HG03025 (cell line): Measurements from ENCODE around the gene MALAT1.
A peak's percentile ranks its signal among the peaks of the same experiment; 100 is the strongest.
"Not testable (repeated sequence)": the region's sequence is repeated elsewhere in the genome, so short reads cannot be mapped to it uniquely, and the experiment has no call there.

Source experiments
- ATAC-seq: cut with Tn5 transposase; IDR thresholded peaks from one replicate; pipeline ENCODE4 v1.9.1; 2021; ENCODE audit warnings: mild to moderate bottlenecking, moderate library complexity; ENCODE audit not compliant: unreplicated experiment, low FRiP score

MALAT1 gene

DNA sequence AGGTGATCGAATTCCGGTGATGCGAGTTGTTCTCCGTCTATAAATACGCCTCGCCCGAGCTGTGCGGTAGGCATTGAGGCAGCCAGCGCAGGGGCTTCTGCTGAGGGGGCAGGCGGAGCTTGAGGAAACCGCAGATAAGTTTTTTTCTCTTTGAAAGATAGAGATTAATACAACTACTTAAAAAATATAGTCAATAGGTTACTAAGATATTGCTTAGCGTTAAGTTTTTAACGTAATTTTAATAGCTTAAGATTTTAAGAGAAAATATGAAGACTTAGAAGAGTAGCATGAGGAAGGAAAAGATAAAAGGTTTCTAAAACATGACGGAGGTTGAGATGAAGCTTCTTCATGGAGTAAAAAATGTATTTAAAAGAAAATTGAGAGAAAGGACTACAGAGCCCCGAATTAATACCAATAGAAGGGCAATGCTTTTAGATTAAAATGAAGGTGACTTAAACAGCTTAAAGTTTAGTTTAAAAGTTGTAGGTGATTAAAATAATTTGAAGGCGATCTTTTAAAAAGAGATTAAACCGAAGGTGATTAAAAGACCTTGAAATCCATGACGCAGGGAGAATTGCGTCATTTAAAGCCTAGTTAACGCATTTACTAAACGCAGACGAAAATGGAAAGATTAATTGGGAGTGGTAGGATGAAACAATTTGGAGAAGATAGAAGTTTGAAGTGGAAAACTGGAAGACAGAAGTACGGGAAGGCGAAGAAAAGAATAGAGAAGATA, at the start of gene MALAT1:
MALAT1 (plus strand) TSS at position 69 of the 736 bp plus-strand sequence.
- ATAC-seq, result peak; percentile 28

DNA sequence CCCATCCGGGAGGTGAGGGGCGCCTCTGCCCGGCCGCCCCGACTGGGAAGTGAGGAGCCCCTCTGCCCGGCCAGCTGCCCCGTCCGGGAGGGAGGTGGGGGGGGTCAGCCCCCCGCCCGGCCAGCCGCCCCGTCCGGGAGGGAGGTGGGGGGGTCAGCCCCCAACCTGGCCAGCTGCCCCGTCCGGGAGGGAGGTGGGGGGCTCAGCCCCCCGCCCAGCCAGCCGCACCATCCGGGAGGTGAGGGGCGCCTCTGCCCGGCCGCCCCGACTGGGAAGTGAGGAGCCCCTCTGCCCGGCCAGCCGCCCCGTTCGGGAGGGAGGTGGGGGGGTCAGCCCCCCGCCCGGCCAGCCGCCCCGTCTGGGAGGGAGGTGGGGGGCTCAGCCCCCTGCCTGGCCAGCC, 47.5 kb upstream of the MALAT1 start:
- ATAC-seq, result not testable (repeated sequence)

DNA sequence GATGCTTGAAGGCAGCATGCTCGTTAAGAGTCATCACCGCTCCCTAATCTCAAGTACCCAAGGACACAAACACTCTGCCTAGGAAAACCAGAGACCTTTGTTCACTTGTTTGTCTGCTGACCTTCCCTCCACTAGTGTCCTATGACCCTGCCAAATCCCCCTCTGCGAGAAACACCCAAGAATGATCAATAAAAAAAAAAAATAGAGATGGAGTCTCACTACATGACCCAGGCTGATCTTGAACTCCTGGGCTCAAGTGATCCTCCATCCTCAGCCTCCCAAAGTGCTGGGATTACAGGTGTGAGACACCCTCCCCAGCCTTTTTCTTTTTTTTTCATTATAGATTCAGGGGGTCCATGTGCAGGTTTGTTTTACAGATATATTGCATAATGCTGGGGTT, 46.6 kb upstream of the MALAT1 start:
- not testable (repeated sequence) for ATAC-seq

DNA sequence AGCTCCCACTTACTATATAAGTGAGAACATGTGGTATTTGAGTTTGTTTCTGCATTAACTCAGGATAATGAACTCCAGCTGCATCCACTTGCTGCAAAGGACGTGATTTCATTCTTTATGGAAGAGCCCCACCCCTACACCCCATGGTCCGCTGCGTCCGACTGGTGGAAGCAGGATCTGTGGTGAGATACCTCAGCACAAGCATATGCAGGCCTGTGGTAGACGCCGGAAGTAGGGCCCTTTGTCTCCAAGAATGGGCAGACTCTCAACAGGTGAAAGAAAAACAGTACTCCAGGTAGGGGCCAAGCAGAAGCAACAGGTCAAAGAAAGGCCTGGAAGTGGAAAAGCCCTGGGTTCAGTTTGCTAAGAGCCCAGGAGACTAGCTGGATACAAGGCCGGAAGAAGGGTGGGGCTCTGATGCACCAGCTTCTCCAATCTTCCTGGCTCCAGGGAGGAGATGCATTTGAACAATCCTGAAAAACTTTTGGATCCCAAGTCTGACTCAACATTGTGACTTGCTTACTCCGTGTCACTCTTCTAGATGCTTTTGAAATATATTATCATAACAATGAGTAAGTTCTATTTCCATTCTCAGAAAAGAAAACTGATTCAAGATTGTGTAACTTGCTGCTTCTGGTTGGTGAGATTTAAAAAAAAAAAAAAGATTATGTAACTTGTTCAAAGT, 45.9 kb upstream of the MALAT1 start:
- ATAC-seq, result no peak

DNA sequence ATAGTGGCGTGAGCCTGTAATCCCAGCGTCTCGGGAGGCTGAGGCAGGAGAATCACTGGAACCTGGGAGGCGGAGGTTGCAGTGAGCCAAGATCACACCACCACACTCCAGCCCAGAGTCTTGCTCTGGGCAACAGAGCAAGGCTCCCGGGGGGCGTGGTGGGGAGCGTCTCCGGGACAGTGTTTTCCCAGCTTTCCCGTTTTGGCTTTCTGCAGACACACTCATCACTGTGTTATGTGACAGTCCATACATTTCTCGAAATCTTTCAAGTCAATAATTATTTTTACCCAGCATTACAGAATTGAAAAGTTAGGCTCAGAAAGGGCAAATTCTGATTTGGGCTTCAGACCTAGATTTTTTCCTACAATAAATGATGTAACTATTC, 44.5 kb upstream of the MALAT1 start:
- ATAC-seq, result no peak

DNA sequence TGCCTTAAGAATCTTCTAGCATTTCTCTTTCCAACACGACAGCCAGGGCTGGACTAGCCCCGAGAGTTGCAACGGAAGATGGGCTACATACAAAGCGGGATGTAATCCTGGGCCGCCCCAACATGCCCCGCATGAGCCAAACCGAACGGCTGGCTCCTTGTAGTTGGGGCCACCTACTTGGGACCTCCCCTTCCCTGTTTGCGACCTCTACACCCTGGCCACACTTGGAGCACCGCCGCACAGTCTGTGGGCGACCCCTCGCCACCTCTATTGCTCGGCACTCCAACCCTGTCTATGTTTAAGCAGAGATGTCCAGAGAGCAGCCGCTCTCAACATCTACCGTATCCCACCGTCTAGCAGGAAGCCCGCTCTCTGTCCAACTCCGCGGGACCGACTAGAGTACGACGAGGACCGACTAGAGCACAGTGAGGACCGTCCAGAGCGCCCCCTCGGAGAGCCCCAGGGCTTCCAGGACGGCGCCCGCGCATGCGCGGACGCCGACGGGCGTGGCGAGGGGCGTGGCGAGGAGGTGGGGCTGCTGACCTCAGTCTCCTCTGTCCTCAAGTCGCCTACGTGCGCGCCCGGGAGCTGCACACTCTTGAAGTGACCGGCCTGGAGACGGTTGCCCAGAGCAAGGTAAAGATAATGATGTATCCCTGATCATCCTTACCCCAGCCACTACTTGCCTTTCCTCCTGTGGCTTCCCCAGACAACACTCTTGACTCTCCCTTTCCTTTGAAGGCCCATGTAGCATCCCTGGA, 44.0 kb upstream of the MALAT1 start:
- ATAC-seq, result peak; percentile 85

DNA sequence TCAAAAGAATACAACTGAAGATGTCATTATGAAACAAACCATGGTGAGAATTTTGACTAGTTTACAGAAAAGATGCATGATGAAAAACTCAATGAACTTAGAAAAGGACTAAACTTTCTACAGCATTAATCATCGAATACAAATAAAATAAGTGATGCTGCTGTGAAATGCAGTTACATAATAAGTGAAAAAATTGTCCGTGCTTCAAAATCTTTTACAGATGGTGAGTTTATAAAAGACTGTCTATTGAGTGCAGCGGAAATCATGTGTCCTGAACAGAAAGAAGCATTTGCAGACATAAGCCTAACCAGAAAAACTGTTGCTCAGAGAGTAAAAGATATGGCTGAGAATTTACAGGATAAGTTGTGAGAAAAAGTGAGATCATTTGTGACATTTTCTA, 42.4 kb upstream of the MALAT1 start:
- no peak for ATAC-seq

DNA sequence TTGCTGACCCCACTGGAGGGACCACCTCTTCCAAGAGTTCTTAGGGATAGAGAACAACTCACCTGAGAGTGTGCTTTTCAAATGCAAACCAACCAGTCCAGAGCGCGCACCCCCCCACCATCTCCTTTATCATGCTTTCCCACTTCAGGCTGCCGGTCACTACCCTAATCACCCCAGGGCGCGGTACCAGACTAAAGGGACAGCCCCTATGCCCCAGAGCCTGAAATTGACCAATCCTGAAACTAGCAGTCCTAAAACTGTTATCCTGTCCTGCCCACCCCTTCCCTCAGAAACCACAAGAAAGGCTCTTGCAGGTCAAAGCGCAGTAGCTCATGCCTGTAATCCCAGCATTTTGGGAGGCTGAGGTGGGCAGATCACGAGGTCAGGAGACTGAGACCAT, 39.3 kb upstream of the MALAT1 start:
- no peak for ATAC-seq

DNA sequence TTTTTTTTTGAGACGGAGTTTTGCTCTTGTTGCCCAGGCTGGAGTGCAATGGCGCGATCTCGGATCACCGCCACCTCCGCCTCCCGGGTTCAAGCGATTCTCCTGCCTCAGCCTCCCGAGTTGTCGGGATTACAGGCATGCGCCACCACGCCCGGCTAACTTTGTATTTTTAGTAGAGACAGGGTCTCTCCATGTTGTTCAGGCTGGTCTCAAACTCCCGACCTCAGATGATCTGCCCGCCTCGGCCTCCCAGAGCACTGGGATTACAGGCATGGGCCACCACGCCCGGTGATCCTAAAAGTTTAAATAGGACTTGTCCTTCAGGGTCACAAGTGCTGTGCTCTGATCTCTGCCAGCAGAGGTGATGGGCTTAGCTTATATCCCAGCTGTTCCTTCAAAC, 33.4 kb upstream of the MALAT1 start:
- ATAC-seq, result not testable (repeated sequence)

DNA sequence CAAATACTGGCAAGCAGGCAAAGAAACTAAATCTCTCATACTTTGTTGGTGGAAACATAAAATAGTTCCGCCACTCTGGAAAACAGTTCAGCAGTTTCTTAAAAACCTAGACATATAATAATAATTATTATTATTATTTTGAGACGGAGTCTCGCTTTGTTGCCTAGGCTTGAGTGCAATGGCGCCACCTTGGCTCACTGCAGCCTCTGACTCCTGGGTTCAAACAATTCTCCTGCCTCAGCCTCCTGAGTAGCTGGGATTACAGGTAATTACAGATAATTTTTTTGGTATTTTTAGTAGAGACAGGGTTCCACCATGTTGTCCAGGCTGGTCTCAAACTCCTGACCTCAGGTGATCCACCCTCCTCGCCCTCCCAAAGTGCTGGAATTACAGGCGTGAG, 31.5 kb upstream of the MALAT1 start:
- ATAC-seq, result not testable (repeated sequence)

DNA sequence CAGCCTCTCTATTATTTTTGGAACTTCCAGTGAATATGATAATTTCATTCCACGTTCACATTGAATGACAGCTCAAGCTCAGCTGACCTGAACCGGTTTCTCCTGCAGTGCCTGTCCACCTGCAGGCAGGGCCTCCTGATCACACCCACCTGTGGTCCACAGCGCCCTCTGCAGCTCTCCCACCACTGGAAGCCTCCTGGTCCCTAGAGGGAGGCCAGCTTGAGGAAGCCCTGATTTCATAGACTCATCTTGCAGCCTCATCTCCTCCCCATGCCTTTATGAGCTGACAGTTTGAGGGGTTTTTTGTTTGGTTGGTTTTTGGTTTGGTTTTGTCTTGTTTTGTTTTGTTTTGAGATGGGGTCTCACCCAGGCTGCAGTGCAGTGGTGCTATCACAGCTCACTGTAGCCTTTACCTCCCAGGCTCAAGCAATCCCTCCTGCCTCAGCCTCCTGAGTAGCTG, 29.9 kb upstream of the MALAT1 start:
- ATAC-seq, result no peak

DNA sequence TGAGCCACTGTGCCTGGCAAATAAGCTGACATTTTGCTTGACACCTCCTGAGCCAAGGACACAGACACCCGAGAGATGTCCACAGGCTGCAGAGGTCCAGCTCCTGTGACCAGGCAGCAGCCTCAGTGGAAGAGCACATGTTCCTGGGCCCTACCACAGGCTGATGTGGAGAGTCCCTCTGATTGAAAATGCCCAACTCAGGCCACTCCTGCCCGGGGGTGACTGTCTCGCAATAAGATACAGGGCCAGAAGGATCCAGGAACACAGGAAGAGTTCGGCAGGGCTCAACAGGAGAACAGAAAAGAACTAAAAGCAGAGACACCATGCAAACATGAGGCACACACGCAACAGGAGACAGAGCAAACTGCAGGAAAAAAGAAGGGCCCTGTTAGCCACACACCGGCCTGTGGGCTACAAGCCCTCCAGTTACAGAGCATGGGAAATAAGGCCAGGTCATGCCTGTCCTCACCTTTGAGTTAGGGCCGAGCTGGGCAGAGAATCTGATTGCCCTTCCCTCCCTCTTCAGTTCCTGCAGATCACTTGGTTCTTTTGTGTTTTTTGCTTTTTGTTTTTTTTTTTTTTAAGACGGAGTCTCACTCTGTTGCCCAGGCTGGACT, 28.3 kb upstream of the MALAT1 start:
- no peak for ATAC-seq

DNA sequence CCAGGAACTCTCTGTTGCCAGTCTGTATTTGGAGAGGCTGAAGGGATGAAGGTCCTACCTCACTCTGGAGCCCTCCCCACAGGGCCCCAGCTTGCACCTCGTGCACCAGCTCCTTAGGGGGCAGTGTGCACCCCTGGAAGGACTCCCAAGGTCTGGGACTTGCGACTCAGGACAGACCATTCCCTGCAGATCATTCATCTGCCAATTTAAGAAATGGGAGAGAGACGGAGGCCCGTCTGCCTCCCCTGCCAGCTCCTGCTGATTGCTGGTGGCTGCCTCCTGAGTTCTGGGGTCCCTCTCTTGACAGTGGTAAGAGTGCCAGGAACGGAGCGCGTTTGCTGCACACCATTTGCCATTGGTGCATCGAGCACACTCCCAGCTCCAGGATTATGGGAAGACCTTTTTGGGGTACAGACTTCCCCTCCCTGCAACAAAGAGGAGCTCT, 27.4 kb upstream of the MALAT1 start:
- ATAC-seq, result no peak

DNA sequence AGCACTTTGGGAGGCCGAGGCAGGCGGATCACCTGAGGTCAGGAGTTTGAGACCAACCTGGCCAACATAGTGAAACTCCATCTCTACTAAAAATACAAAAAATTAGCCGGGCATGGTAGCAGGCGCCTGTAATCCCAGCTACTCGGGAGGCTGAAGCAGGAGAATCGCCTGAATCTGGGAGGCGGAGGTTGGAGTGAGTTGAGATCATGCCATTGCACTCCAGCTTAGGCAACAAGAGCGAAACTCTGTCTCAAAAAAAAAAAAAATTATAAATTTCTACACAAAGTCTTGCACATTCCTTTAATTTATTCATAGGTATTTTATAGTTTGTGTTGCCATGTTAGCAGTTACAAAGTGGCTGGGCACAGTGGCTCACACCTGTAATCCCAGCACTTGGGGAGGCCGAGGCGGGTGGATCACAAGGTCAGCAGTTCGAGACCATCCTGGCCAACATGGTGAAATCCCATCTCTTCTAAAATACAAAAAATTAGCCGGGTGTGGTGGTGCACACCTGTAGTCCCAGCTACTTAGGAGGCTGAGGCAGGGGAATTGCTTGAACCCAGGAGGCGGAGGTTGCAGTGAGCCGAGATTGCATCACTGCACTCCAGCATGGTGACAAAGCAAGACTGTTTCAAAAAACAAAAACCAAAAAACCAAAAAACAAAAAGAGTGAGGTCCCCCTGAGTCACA, 26.1 kb upstream of the MALAT1 start:
- ATAC-seq, result not testable (repeated sequence)

DNA sequence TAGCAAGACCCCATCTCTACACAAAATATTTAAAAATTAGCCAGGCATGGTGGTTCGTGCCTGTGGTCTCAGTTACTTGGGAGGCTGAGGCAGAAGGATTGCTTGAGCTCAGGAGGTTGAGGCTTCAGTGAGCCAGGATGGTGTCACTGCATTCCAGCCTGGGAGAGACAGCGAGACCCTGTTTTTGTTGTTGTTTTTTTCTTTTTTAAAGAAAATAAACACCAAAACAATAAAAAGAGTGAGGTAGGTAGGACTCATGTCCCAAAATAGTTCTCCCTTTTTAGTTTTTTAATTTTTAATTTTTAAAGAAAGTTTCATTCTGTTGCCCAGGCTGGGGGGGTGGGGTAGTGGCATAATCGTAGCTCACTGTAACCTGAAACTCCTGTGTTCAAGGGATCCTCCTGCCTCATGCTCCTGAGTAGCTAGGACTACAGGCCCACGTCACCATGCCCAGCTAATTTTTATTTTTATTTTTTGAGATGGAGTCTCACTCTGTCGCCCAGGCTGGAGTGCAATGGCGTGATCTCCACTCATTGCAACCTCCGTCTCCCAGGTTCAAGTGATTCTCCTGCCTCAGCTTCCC, 25.5 kb upstream of the MALAT1 start:
- ATAC-seq, result no peak

DNA sequence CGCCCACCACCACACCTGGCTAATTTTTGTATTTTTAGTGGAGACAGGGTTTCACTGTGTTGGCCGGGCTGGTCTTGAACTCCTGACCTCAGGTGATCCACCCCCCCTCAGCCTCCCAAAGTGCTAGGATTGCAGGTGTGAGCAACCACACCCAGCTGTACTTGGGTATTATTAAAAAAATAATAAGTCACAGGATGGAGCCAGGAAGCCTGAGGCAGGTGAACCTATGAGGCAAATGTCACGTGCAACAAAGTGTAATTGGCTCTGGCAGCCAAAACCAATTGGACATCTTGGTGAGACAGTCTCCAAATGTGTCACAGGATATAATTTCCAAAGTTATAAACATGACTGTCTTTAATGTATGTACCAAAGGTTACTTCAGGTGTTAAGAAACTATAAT, 24.0 kb upstream of the MALAT1 start:
- ATAC-seq, result no peak

DNA sequence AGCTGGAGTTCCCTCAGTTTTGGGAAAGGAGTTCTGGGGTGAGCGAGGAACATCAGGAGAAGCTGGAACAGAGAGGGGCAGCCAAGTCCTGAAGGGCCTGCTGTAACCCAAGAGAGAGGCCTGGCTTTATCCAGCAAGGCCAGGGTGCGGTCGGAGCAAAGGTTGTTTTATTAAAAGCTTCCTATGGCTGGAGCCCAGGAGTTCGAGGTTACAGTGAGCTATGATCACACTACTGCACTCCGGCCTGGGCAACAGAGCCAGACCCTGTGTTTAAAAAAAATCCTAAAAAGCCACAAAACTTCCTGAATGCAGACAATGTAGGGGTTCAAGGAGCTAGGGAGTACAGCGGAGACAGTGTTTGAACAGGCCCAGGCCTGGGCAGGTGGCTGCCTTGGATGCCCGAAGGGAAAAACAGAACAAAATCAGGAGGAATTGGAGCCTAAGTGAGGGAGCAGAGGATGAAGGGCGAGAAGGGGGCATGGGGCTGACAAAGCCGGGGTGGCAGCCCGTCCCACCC, 22.2 kb upstream of the MALAT1 start:
- ATAC-seq, result no peak

DNA sequence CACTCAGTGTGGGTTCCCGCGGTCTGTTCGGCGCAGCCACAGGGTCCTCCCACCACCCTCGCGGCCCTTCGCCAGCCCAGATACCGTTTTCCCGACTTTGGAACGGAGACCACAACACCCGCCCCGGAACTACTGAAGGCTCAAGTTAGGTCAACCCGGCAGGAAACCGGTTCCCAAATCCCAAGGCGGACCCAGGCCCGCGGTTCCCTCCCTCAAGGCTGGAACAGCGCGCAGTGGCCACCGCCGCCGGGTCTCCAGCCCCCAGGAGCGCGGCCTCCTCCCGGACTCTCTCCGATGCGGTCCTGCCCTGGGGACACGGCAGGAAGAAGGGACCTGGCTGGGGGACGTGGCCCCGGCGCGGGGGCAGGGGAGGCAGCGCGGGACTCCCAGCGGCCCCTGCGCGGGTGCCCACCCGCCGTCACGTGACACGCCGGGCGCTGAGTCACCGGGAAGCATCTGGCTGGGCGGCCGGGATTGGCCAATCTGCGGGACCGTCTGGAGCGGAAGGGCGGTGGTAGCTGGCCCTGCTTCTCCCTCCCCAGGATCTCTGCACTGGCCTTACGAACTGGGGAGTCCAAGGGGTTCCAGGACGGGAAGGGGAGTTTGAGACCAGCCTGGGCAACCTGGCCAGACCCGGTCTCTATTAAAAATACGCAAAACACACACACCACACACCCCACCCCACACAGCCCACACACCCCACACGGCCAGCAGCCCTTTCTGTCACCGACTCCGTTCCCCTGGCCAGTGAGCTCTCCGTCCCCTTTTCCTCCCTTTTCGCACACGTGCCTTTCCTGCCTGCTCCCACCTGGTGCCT, 21.5 kb upstream of the MALAT1 start:
- ATAC-seq, result peak; percentile 68
